Measurements from ENCODE around the gene MCM5. TPM values are rescaled to one million over a fixed set of nuclear protein-coding genes. Genes with fewer than 3 reads are reported as not detected.

The MCM5 gene
- total and polyA plus RNA-seq, 2 of the 13 experiments (the other 11 are each of a cell fraction or from before 2014, with no cell fraction given) = 40.2 to 93.5 TPM

DNA sequence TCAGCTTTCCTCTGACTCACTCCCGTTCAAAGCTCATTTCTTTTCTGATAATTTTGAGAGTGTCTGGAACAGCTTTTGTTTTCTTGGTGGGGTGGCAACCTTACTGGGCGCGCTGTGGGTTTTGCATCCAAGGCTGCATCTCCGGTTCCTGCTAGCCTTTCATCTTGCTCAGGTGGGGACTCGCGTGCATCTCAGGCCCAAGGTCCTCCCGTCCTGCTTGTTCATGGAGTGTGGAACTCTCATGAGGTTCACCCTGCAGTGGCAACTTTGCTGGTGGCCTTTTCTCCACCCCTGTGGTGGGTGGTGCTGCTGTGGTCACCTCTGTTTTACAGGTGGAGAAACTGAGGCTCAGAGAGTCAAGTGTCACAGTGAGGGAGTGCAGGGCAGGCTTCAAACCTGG is 25.6 kb downstream of the MCM5 start (continued):
- TF ChIP-seq ZNF616 (CRISPR knock-in tag; IDR thresholded peaks at IDR 0.05; ENCODE audit: low read depth) (no peak), ZSCAN9 (CRISPR knock-in tag; IDR thresholded peaks at IDR 0.05; ENCODE audit: borderline replicate concordance) (no peak), NFE2L2 (IDR thresholded peaks at IDR 0.05; ENCODE audit: low read length) (no peak), ZNF761 (CRISPR knock-in tag; conservative IDR thresholded peaks at IDR 0.05) (no peak), NCOR1 (IDR thresholded peaks at IDR 0.05; ENCODE audit: borderline replicate concordance, low read length) (no peak), MED13 (CRISPR knock-in tag; IDR thresholded peaks at IDR 0.05) (no peak), FOSL1 (CRISPR knock-in tag; IDR thresholded peaks at IDR 0.05; ENCODE audit: borderline replicate concordance) (no peak), DNMT1 (CRISPR knock-in tag; IDR thresholded peaks at IDR 0.05) (no peak), FOXJ3 (CRISPR knock-in tag; IDR thresholded peaks at IDR 0.05; ENCODE audit: borderline replicate concordance) (no peak), ELF1 (CRISPR knock-in tag; IDR thresholded peaks at IDR 0.05) (no peak)
- TF ChIP-seq, protein P1, sequence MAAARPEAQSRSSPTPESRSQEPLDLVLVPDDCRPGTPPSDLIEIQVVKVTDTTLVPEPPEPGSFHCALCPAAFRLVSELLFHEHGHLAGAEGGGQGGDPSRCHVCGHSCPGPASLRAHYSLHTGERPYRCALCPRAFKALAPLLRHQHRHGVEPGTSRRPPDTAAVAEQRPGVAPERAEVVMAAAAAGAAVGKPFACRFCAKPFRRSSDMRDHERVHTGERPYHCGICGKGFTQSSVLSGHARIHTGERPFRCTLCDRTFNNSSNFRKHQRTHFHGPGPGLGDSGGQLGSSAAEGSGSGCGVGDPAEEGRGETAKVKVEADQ (CRISPR knock-in tag; IDR thresholded peaks at IDR 0.05; ENCODE audit: borderline replicate concordance) = no peak
- TF ChIP-seq, protein P2, sequence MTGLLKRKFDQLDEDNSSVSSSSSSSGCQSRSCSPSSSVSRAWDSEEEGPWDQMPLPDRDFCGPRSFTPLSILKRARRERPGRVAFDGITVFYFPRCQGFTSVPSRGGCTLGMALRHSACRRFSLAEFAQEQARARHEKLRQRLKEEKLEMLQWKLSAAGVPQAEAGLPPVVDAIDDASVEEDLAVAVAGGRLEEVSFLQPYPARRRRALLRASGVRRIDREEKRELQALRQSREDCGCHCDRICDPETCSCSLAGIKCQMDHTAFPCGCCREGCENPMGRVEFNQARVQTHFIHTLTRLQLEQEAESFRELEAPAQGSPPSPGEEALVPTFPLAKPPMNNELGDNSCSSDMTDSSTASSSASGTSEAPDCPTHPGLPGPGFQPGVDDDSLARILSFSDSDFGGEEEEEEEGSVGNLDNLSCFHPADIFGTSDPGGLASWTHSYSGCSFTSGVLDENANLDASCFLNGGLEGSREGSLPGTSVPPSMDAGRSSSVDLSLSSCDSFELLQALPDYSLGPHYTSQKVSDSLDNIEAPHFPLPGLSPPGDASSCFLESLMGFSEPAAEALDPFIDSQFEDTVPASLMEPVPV (CRISPR knock-in tag; IDR thresholded peaks at IDR 0.05) = no peak

Data from HepG2 (cell line).